Uterus (tissue), 4 donors: Measurements from ENCODE around the gene ATP5F1D. TPM values are rescaled to one million over a fixed set of nuclear protein-coding genes. Genes with fewer than 3 reads are reported as not detected.
A peak's percentile ranks its signal among the peaks of the same experiment; 100 is the strongest.

Experiments
- DNase-seq, 2 donors: peaks; one replicate each; pipeline ENCODE4 v3.0.0-alpha.2; 2019 to 2020
- H3K27ac ChIP-seq, 2 donors: fragments of 200-600 bp; sonication (generic); 1 replicate in 1 of 2; 2 replicates in 1 of 2; pipeline ENCODE4 v1.5.1; 2016 to 2018
- H3K27me3 ChIP-seq, 2 donors: fragments of 200-600 bp; sonication (generic); one replicate each; pipeline ENCODE4 v1.5.1; 2018 to 2019; ENCODE audit warnings: control low read depth in 1 of 2
- H3K36me3 ChIP-seq, 2 donors: fragments of 200-600 bp; sonication (generic); one replicate each; pipeline ENCODE4 v1.5.1; 2019; ENCODE audit warnings: control low read depth in 1 of 2
- H3K4me1 ChIP-seq, 2 donors: fragments of 200-600 bp; sonication (generic); one replicate each; pipeline ENCODE4 v1.5.1; 2018 to 2019; ENCODE audit warnings: control low read depth in 1 of 2
- H3K4me3 ChIP-seq, 2 donors: fragments of 200-600 bp; sonication (generic); 1 replicate in 1 of 2; 2 replicates in 1 of 2; pipeline ENCODE4 v1.5.1; 2018 to 2019; ENCODE audit warnings: mild to moderate bottlenecking in 1 of 2
- H3K9me3 ChIP-seq, 2 donors: fragments of 200-600 bp; sonication (generic); one replicate each; pipeline ENCODE4 v1.5.1; 2019; ENCODE audit warnings: control low read depth in 1 of 2
- POLR2A ChIP-seq, 2 donors: fragments of 450-650 bp; IDR thresholded peaks; one replicate each; pipeline ENCODE4 v1.6.1; 2016; ENCODE audit warnings: antibody characterized with exemption in 2 of 2, mild to moderate bottlenecking in 1 of 2, moderate library complexity in 1 of 2
- intact Hi-C: fragments of 100-400 bp; cut with DNase I; formaldehyde crosslinking; loops from one replicate; pipeline ENCODE4 v1.15.1; 2023; ENCODE audit warnings: low total_unique reads
- total RNA-seq, 4 donors: library from RNA; depleted of rRNA in 3 of 4; stranded (reverse); fragments of >200 nt in 3 of 4; gene quantifications; one replicate each; pipeline versions ENCODE4 v1.1.0 to v1.2.4, GENCODE V29; 2014 to 2023
- TF ChIP-seq, protein P1 (sequence below), 4 experiments: fragments of 200-600 bp in 2 of 4; fragments of 450-650 bp in 2 of 4; sonication (generic) in 2 of 4; IDR thresholded peaks; one replicate each; pipeline ENCODE4 v1.5.1; 2016 to 2019; ENCODE audit warnings: antibody characterized with exemption in 4 of 4, mild to moderate bottlenecking in 2 of 4, moderate library complexity in 1 of 4
- donor health status: DM: yes; HTN: yes; CAD: no.

Gene ATP5F1D
- total RNA-seq, 4 donors from 2014 or later, result 4.7 to 164 (median 68.9) TPM

DNA sequence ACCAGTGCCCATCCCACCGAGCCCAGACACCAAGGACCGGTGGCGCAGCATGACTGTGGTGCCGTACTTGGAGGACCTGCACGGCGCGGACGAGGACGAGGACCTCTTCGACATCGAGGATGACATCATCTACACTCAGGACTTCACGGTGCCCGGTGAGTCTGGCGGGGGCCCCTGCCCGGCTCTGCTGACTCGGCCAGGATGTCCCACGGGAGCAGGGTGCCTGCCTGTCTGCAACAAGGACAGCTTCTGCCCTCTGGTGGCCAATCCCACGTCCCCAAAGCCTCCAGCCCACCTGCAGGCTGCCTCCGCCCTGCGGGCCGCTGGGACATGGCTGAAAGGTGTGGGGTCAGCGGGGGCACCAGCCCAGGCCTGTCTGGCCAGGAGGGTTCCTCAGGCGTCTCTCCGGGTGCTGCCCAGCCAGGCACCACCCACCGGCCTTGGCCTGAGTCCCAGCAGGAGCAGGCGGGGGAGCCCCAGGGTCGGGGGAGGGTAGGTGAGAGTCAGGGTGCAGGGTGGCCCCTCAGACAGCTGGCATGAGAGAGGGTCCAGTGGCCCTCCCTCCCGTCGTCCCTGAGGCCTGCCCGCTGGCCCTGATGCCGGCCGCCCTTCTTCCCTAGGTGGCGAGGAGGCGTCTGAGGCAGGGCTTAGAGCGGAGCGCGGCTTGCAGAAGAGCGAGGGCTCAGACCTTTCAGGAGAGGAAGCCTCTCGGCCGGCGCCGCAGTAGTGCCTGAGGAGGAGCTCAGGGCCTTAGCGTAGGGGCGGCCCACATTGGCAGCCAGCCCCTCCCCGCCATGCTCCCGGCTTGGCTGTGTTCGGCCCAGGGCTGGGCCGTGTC, 18.3 kb upstream of the ATP5F1D start:
- DNase-seq, result no peak
- Histone ChIP-seq H3K27ac (peak overlapping the region in 1 of 2 donors; percentile 31), H3K27me3 (no peaks in the 10 kb centered on the region), H3K36me3 (no peaks in the 10 kb centered on the region), H3K9me3 (no peaks in the 10 kb centered on the region), H3K4me1 (peaks cover 0 to 8% of the 10 kb centered on the region in 2 donors), H3K4me3 (no peak overlapping the region)
- intact Hi-C loops, result no loop called here
- TF ChIP-seq, protein P1, sequence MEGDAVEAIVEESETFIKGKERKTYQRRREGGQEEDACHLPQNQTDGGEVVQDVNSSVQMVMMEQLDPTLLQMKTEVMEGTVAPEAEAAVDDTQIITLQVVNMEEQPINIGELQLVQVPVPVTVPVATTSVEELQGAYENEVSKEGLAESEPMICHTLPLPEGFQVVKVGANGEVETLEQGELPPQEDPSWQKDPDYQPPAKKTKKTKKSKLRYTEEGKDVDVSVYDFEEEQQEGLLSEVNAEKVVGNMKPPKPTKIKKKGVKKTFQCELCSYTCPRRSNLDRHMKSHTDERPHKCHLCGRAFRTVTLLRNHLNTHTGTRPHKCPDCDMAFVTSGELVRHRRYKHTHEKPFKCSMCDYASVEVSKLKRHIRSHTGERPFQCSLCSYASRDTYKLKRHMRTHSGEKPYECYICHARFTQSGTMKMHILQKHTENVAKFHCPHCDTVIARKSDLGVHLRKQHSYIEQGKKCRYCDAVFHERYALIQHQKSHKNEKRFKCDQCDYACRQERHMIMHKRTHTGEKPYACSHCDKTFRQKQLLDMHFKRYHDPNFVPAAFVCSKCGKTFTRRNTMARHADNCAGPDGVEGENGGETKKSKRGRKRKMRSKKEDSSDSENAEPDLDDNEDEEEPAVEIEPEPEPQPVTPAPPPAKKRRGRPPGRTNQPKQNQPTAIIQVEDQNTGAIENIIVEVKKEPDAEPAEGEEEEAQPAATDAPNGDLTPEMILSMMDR (IDR thresholded peaks at IDR 0.05), result peak in 2 of 4 experiments; percentile 21 to 33
- TF ChIP-seq POLR2A (IDR thresholded peaks at IDR 0.05), result no peak

DNA sequence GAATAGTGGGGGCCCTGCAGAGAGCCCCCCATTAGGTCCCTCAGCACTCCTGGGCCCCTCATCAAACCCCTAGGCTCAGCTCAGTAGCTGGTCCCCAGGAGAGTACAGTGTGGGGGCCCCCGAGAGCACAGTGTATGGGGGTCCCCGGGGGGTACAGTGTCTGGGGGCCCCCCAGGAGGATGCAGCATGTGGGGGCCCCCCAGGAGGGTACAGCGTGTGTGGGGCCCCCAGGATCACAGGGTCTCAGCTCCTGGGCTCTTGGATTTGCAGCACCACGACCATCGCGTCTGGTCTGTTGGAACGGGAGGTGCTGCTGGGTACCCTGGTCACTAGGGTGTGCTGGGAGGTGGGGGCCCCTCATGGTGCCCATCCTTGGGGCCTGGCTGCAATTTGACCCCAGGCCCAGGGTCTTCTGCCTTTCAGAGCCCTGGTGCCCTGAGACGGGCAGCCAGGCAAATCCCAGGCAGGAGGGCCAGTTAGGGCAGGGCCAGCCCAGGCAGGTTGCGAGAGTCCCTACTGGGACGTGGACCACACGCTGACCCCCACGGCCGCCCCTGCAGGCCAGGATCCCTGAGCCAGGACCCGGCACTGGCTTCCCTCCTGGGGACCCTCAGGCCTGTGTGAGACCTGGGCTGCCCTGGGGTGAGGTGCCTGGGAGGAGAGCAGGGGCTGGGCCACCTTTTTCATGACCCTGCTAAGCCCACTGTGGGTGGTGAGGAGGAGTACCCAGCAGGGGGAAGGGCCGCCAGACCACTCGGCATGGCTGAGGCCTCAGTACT, 17.3 kb upstream of the ATP5F1D start:
- H3K9me3 ChIP-seq, result no peaks in the 10 kb centered on the region
- no peaks in the 10 kb centered on the region for H3K36me3 ChIP-seq
- H3K4me3 ChIP-seq, result no peak overlapping the region
- H3K4me1 ChIP-seq, result peaks cover 0 to 8% of the 10 kb centered on the region in 2 donors
- no peak for TF ChIP-seq POLR2A (IDR thresholded peaks at IDR 0.05)
- TF ChIP-seq, protein P1 (IDR thresholded peaks at IDR 0.05), result no peak
- H3K27me3 ChIP-seq, result no peaks in the 10 kb centered on the region
- no peak for DNase-seq
- intact Hi-C loops, result no loop called here
- H3K27ac ChIP-seq, result peak overlapping the region in 1 of 2 donors; percentile 31

DNA sequence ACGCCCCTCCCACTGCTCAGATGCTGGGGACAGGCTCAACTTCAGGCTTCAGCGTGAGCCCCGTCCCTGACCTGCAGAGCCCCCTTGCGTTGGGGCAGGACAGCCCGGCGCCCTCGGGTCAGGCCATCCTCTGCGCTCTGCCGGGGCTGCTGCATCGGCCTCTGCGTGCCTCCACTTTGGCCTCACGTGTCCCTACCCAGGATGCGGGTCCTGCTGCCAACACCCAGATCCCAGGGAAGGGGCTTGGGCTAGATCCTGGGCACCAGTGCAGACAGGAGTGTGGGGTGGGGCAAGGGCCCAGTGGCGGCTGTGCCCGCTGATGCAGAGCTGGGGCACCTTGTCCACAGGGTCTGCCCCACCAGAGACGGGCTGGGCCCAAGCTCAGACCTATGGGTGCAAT, 16.7 kb upstream of the ATP5F1D start:
- H3K27ac ChIP-seq, result no peak overlapping the region
- H3K27me3 ChIP-seq, result no peaks in the 10 kb centered on the region
- H3K9me3 ChIP-seq, result no peaks in the 10 kb centered on the region
- H3K36me3 ChIP-seq, result no peaks in the 10 kb centered on the region
- intact Hi-C loops, result no loop called here
- no peak for DNase-seq
- H3K4me1 ChIP-seq, result peaks cover 0 to 8% of the 10 kb centered on the region in 2 donors
- TF ChIP-seq, protein P1 (IDR thresholded peaks at IDR 0.05), result no peak
- TF ChIP-seq POLR2A (IDR thresholded peaks at IDR 0.05), result no peak
- H3K4me3 ChIP-seq, result no peak overlapping the region

DNA sequence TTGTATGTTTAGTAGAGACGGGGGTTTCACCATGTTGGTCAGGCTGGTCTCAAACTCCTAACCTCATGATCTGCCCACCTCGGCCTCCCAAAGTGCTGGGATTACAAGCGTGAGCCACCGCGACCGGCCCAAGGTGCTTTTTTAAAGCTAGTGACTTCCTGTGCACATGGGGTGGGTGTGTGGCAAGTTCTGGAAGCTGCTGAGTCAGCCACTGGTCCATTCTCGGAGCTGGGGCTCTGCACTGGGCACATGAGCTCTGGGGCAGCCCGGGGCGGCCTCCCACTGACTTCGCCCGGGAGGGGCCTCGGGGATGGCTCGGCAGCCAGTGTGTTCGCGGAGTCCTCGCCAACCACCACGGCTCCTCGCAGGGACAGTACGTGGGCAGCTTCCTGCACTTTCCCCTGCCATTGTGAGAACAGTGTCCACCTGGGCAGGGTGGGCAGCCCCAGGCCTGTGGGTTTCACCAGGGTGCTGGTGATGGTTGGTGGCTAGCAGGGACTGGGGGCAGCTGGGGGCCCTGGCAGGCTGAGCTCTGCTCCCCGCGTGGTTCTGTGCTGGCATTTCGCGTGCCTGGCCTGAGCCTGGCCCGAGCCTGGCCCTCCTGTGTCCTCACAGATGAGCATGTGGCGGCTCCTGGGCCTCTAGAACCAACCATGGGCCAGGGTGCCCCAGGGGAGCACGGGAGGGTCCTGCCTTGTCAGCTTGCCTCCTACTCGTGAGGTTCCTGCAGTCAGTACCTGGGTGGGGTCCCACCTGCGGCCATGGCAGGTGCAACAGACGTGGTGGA, 15.9 kb upstream of the ATP5F1D start:
- H3K9me3 ChIP-seq, result no peaks in the 10 kb centered on the region
- peaks cover 0 to 8% of the 10 kb centered on the region in 2 donors for H3K4me1 ChIP-seq
- no peaks in the 10 kb centered on the region for H3K27me3 ChIP-seq
- no peak for DNase-seq
- H3K27ac ChIP-seq, result no peak overlapping the region
- H3K4me3 ChIP-seq, result no peak overlapping the region
- intact Hi-C loops, result no loop called here
- no peaks in the 10 kb centered on the region for H3K36me3 ChIP-seq
- no peak for TF ChIP-seq POLR2A (IDR thresholded peaks at IDR 0.05)
- TF ChIP-seq, protein P1 (IDR thresholded peaks at IDR 0.05), result no peak
